ENCODE measurements around the gene APBA1. TPM values are rescaled to one million over a fixed set of nuclear protein-coding genes. Genes with fewer than 3 reads are reported as not detected.

The APBA1 gene
- total RNA-seq, 4 donors from 2014 or later: 1.3 to 8.0 (median 1.7) TPM

DNA sequence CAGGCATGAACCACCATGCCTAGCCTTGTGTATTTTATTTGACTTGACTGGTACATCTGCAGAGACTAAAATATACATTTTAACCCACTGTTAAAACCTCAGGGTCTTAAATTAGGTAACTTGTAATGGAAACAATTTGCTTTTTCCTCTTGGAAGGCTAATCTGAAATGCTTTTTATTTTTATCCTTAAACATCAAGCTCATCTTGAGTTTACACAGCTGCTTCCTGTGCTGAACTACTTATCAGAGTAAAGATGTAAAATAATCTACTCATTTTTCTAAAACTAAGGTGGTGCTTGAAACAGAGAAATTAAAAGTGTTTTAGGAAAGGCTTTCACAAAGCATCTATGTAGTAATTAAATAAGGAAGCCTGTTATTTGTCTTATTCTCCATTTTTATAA lies 203.0 kb downstream of the APBA1 start:
- H3K27ac ChIP-seq: no peak overlapping the region
- no peak for DNase-seq
- H3K4me1 ChIP-seq: peaks cover 0 to 11% (median 0%) of the 10 kb centered on the region in 3 donors
- H3K4me3 ChIP-seq: no peak overlapping the region
- no peaks in the 10 kb centered on the region for H3K9me3 ChIP-seq
- TF ChIP-seq, protein P1, sequence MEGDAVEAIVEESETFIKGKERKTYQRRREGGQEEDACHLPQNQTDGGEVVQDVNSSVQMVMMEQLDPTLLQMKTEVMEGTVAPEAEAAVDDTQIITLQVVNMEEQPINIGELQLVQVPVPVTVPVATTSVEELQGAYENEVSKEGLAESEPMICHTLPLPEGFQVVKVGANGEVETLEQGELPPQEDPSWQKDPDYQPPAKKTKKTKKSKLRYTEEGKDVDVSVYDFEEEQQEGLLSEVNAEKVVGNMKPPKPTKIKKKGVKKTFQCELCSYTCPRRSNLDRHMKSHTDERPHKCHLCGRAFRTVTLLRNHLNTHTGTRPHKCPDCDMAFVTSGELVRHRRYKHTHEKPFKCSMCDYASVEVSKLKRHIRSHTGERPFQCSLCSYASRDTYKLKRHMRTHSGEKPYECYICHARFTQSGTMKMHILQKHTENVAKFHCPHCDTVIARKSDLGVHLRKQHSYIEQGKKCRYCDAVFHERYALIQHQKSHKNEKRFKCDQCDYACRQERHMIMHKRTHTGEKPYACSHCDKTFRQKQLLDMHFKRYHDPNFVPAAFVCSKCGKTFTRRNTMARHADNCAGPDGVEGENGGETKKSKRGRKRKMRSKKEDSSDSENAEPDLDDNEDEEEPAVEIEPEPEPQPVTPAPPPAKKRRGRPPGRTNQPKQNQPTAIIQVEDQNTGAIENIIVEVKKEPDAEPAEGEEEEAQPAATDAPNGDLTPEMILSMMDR (IDR thresholded peaks at IDR 0.05): no peak
- no peak for TF ChIP-seq POLR2A (IDR thresholded peaks at IDR 0.05)
- no peaks in the 10 kb centered on the region for H3K27me3 ChIP-seq
- intact Hi-C loops (cut with DNase I): no loop called here
- H3K36me3 ChIP-seq: peaks cover 0 to 4% (median 0%) of the 10 kb centered on the region in 3 donors

DNA sequence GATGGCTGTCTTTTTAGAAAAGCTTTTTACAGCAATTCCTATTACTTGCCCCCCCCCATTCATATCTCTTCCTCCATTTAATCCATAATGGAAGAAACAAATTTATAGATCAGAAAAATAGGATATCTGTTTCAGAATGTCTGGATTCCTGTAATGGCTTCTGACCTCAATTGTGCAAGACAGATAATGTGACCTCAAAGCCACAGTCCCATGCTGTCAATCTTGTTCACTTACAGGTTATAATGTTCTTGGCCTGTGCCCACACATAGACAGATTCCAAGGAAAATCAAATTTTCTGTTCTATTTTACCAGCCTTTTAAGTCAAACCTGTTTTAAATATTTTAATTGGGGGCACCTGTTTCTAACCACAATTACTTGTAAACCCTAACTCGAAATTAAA lies 203.8 kb downstream of the APBA1 start:
- no peaks in the 10 kb centered on the region for H3K27me3 ChIP-seq
- 64 to 74% methylated on average over 1 of the region's 1 CpG for WGBS, 2 donors
- no peak overlapping the region for H3K4me3 ChIP-seq
- no peak for TF ChIP-seq POLR2A (IDR thresholded peaks at IDR 0.05)
- TF ChIP-seq, protein P1 (IDR thresholded peaks at IDR 0.05): no peak
- DNase-seq: no peak
- H3K36me3 ChIP-seq: peaks cover 0 to 4% (median 0%) of the 10 kb centered on the region in 3 donors
- intact Hi-C loops (cut with DNase I): no loop called here
- no peaks in the 10 kb centered on the region for H3K9me3 ChIP-seq
- peaks cover 0 to 11% (median 0%) of the 10 kb centered on the region in 3 donors for H3K4me1 ChIP-seq
- no peak overlapping the region for H3K27ac ChIP-seq

DNA sequence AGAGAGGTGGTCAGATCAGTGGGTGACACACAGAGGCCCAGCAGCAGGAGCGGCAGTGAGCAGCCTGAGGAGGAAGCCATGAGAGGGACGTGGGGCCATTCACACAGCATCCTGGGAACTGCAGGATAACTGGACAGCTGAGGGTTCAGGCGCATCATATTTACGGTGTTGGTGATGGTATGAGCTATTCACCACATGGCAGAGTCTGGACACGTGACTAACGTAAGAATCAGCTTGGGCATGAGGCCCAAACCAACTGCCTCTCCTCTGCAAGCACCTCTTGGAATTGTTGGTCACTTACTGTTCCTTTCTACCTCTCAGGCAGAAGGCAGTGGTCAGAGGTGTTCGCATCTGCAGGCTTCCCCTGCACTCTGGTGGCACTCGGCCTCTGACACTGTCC lies 206.0 kb downstream of the APBA1 start:
- H3K4me1 ChIP-seq: peaks cover 0 to 11% (median 0%) of the 10 kb centered on the region in 3 donors
- no peak overlapping the region for H3K27ac ChIP-seq
- no peak for DNase-seq
- no peaks in the 10 kb centered on the region for H3K9me3 ChIP-seq
- TF ChIP-seq, protein P1 (IDR thresholded peaks at IDR 0.05): no peak
- no peak for TF ChIP-seq POLR2A (IDR thresholded peaks at IDR 0.05)
- no peaks in the 10 kb centered on the region for H3K27me3 ChIP-seq
- H3K4me3 ChIP-seq: no peak overlapping the region
- intact Hi-C loops (cut with DNase I): no loop called here
- peaks cover 0 to 4% (median 0%) of the 10 kb centered on the region in 3 donors for H3K36me3 ChIP-seq
- WGBS, 2 donors: 78 to 89% methylated on average over 8 of the region's 8 CpGs

DNA sequence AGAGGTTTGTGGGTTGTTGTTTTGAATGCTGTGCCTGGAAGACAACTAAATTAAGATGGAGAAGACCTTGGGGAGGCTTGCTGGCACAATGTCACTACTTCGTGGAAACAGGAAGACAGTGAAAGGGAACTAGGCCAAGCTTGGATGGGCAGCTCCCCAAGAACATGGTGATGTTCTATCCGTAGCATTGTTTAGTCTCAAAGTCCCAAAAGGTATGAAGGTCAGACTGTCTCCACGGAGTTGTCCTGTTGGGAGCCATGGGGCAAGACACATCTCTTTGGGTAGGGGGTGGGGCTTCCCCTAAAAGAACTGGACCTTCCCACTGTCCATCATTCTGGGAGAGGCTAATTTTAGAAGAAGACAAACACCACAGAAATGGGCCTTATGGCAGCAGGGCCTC lies 206.7 kb downstream of the APBA1 start:
- TF ChIP-seq POLR2A (IDR thresholded peaks at IDR 0.05): no peak
- TF ChIP-seq, protein P1 (IDR thresholded peaks at IDR 0.05): no peak
- Histone ChIP-seq H3K27me3 (no peaks in the 10 kb centered on the region), H3K36me3 (peaks cover 0 to 4% (median 0%) of the 10 kb centered on the region in 3 donors), H3K9me3 (no peaks in the 10 kb centered on the region), H3K4me3 (no peak overlapping the region), H3K4me1 (peaks cover 0 to 11% (median 0%) of the 10 kb centered on the region in 3 donors), H3K27ac (no peak overlapping the region)
- 46 to 65% methylated on average over 3 of the region's 3 CpGs for WGBS, 2 donors
- no peak for DNase-seq
- intact Hi-C loops (cut with DNase I): no loop called here

DNA sequence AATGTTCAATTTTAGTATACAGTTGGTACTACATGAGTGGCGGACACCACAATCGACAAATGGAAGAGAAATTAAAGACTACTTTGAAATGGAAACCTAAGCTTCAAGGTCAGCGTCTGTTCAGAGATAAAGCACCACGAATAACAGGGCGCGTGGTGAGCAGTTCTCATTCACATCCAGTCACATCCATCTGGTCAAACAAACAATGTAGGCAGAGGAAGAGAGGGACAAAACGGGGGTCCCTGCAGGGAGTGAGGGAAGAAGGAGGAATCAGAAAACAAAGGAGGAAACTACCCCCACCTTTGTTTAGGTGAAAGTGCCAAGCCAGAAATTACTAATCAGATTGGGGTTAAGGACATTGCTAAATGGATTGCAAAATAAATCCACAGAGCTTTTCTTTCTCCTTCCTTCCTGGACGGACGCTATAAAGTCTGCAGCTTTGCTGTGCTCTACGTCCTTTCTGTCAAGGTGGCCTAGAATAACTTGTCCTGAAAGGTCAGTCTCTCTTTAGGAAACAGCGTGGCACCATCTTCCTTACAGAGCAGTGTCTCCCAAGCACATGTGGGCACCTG lies 208.6 kb downstream of the APBA1 start:
- Histone ChIP-seq H3K36me3 (peaks cover 0 to 4% (median 0%) of the 10 kb centered on the region in 3 donors), H3K27me3 (no peaks in the 10 kb centered on the region), H3K27ac (no peak overlapping the region), H3K9me3 (no peaks in the 10 kb centered on the region), H3K4me1 (peaks cover 0 to 11% (median 0%) of the 10 kb centered on the region in 3 donors), H3K4me3 (no peak overlapping the region)
- 65 to 71% methylated on average over 11 of the region's 11 CpGs for WGBS, 2 donors
- no peak for DNase-seq
- intact Hi-C loops (cut with DNase I): no loop called here
- TF ChIP-seq, protein P1 (IDR thresholded peaks at IDR 0.05): no peak
- no peak for TF ChIP-seq POLR2A (IDR thresholded peaks at IDR 0.05)
